ENCODE results near the gene CIC. TPM values are rescaled to one million over a fixed set of nuclear protein-coding genes. Genes with fewer than 3 reads are reported as not detected.
A peak's percentile ranks its signal among the peaks of the same experiment; 100 is the strongest.

The CIC gene
- polyA plus RNA-seq, 3 donors from 2014 or later: 0.52 to 2.9 TPM; not detected in 1

- Mint-ChIP-seq H3K27me3 (ENCODE audit: low read depth in 3 of 3) (no peaks in the 10 kb centered on the region), H3K4me3 (no peak overlapping the region), H3K9me3 (no peaks in the 10 kb centered on the region), H3K27ac (peak overlapping the region in 2 of 6 donors; percentile 45 to 64), H3K4me1 (no peaks in the 10 kb centered on the region), H3K36me3 (peaks cover 9 to 18% (median 13%) of the 10 kb centered on the region in 3 donors)
- DNase-seq: no peak
Observed at GRCh38 chr19:42343344-42344110, 74.5 kb downstream of the CIC start.

GRCh38 chr19:42344336-42344893, 75.4 kb downstream of the CIC start:
- H3K9me3 Mint-ChIP-seq: no peaks in the 10 kb centered on the region
- no peak overlapping the region for H3K4me3 Mint-ChIP-seq
- no peak overlapping the region for H3K27ac Mint-ChIP-seq
- H3K36me3 Mint-ChIP-seq: peaks cover 9 to 18% (median 12%) of the 10 kb centered on the region in 3 donors
- H3K4me1 Mint-ChIP-seq: no peaks in the 10 kb centered on the region
- DNase-seq: no peak
- H3K27me3 Mint-ChIP-seq (ENCODE audit: low read depth in 3 of 3): no peaks in the 10 kb centered on the region

Other genes with a start within 250 kb of the CIC start
- not detected for gene GRIK5, start 199.0 kb upstream of the CIC start, polyA plus RNA-seq
- 10 to 100 TPM; 12.4 to 29.6 (median 20.3) TPM for gene ZNF574, start 193.1 kb upstream of the CIC start, polyA plus RNA-seq
- gene POU2F2, start 136.8 kb upstream of the CIC start, polyA plus RNA-seq: 10 to 100 TPM in 1 of 3 donors, 1 to 10 TPM in 2; 2.0 to 10.3 (median 2.1) TPM
- gene DEDD2, start 51.6 kb upstream of the CIC start, polyA plus RNA-seq: 100 to 1,000 TPM; 154 to 261 (median 173) TPM
- 1 to 10 TPM; 2.9 to 9.1 (median 5.2) TPM for gene ZNF526, start 48.9 kb upstream of the CIC start, polyA plus RNA-seq
- 10 to 100 TPM; 14.2 to 28.3 (median 22.3) TPM for gene GSK3A, start 26.6 kb upstream of the CIC start, polyA plus RNA-seq
- 1 to 10 TPM in 2 of 3 donors, under 1 TPM in 1; 0.24 to 3.4 (median 2.3) TPM for gene ERF, start 14.1 kb upstream of the CIC start, polyA plus RNA-seq
- under 1 TPM in 1 of 3 donors, not detected in 2; 0.16 TPM for gene PRR19, start 32.9 kb downstream of the CIC start, polyA plus RNA-seq
- gene PAFAH1B3, start 33.4 kb downstream of the CIC start, polyA plus RNA-seq: 10 to 100 TPM; 17.4 to 27.3 (median 26.0) TPM
- not detected for gene TMEM145, start 44.1 kb downstream of the CIC start, polyA plus RNA-seq
- gene MEGF8, start 56.4 kb downstream of the CIC start, polyA plus RNA-seq: under 1 TPM in 2 of 3 donors, not detected in 1; 0.12 to 0.56 TPM
- gene CNFN, start 121.0 kb downstream of the CIC start, polyA plus RNA-seq: 1 to 10 TPM in 2 of 3 donors, not detected in 1; 3.3 to 7.1 TPM
- gene LIPE, start 158.1 kb downstream of the CIC start, polyA plus RNA-seq: 1 to 10 TPM; 1.9 to 3.9 (median 2.3) TPM
- gene CXCL17, start 173.7 kb downstream of the CIC start, polyA plus RNA-seq: not detected

All from immature natural killer cell (primary cell).